GM23338 (cell line): ENCODE measurements around the gene ZNF280D. TPM values are rescaled to one million over a fixed set of nuclear protein-coding genes. Genes with fewer than 3 reads are reported as not detected.

Experiments
- ATAC-seq: fragments of 200-7000 bp; cut with Tn5 transposase; 3 replicates; pipeline ENCODE4 v1.9.1; 2020
- DNase-seq: peaks from one replicate; pipeline ENCODE4 v3.0.0-alpha.2; 2015; ENCODE audit warnings: low spot score
- H2AFZ ChIP-seq: fragments of 200-600 bp; sonication (generic); 2 replicates; pipeline ENCODE4 v1.8.0; 2016; ENCODE audit warnings: antibody characterized with exemption, mild to moderate bottlenecking, moderate library complexity
- H3F3A ChIP-seq: fragments of 200-600 bp; sonication (generic); replicated peaks from 2 replicates; pipeline ENCODE4 v1.8.0; 2017; ENCODE audit warnings: antibody characterized with exemption, mixed run types, low read depth
- H3K27ac ChIP-seq: fragments of 200-600 bp; sonication (generic); 2 replicates; pipeline ENCODE4 v1.6.1; 2016; ENCODE audit warnings: low read depth
- H3K27me3 ChIP-seq: fragments of 200-600 bp; sonication (generic); 2 replicates; pipeline ENCODE4 v1.8.0; 2016; ENCODE audit warnings: mild to moderate bottlenecking, mixed run types, moderate library complexity; ENCODE audit not compliant: insufficient read depth
- H3K36me3 ChIP-seq: fragments of 200-600 bp; sonication (generic); 2 replicates; pipeline ENCODE4 v1.8.0; 2016; ENCODE audit warnings: mild to moderate bottlenecking; ENCODE audit not compliant: insufficient read depth
- H3K4me1 ChIP-seq: fragments of 200-600 bp; sonication (generic); 2 replicates; pipeline ENCODE4 v1.8.0; 2016; ENCODE audit warnings: mild to moderate bottlenecking, moderate library complexity; ENCODE audit not compliant: insufficient read depth
- H3K4me2 ChIP-seq: fragments of 200-600 bp; sonication (generic); 2 replicates; pipeline ENCODE4 v1.7.1; 2017; ENCODE audit warnings: mixed run types
- H3K4me3 ChIP-seq: fragments of 200-600 bp; sonication (generic); 2 replicates; pipeline ENCODE4 v1.6.1; 2016; ENCODE audit warnings: mixed run types
- H3K79me2 ChIP-seq: fragments of 200-600 bp; sonication (generic); replicated peaks from 2 replicates; pipeline ENCODE4 v1.8.0; 2017; ENCODE audit warnings: mild to moderate bottlenecking; ENCODE audit not compliant: insufficient read depth
- H3K9me2 ChIP-seq: fragments of 200-600 bp; sonication (generic); 2 replicates; pipeline ENCODE4 v1.8.0; 2017; ENCODE audit not compliant: insufficient read depth
- H4K20me1 ChIP-seq: fragments of 200-600 bp; sonication (generic); replicated peaks from 2 replicates; pipeline ENCODE4 v1.8.0; 2017; ENCODE audit warnings: mild to moderate bottlenecking; ENCODE audit not compliant: insufficient read depth
- H3K27ac Mint-ChIP-seq: 2 replicates; pipeline ENCODE4 v1.8.0; 2020; ENCODE audit warnings: inconsistent platforms, mild to moderate bottlenecking, moderate library complexity, mixed read lengths
- H3K27me3 Mint-ChIP-seq: 3 replicates; pipeline ENCODE4 v1.8.0; 2022; ENCODE audit warnings: low read depth, mild to moderate bottlenecking, moderate library complexity, mixed read lengths, inconsistent platforms; ENCODE audit not compliant: insufficient read depth, poor library complexity
- H3K36me3 Mint-ChIP-seq: 3 replicates; pipeline ENCODE4 v1.8.0; 2021; ENCODE audit warnings: low read depth, mild to moderate bottlenecking, inconsistent platforms, moderate library complexity, mixed read lengths
- H3K4me1 Mint-ChIP-seq: 3 replicates; pipeline ENCODE4 v1.8.0; 2020; ENCODE audit warnings: mild to moderate bottlenecking, inconsistent platforms, mixed read lengths
- H3K4me3 Mint-ChIP-seq: 3 replicates; pipeline ENCODE4 v1.8.0; 2021; ENCODE audit warnings: moderate library complexity, mild to moderate bottlenecking, inconsistent platforms, mixed read lengths
- H3K9me3 Mint-ChIP-seq: 3 replicates; pipeline ENCODE4 v1.8.0; 2020; ENCODE audit warnings: moderate library complexity, mild to moderate bottlenecking, inconsistent platforms, mixed read lengths
- CREB1 ChIP-seq: fragments of 250-450 bp; sonication (Bioruptor Pico); IDR thresholded peaks from 2 replicates; pipeline ENCODE4 v1.5.0; 2020; ENCODE audit warnings: low read depth, mild to moderate bottlenecking, moderate library complexity
- ETS1 ChIP-seq: IDR thresholded peaks from 2 replicates; pipeline ENCODE4 v1.6.1; 2016; ENCODE audit warnings: antibody characterized with exemption
- EZH2 ChIP-seq: fragments of 200-600 bp; sonication (generic); IDR thresholded peaks from one replicate; pipeline ENCODE4 v1.8.0; 2017; ENCODE audit warnings: antibody characterized with exemption, mild to moderate bottlenecking, low read depth; ENCODE audit not compliant: unreplicated experiment
- EZH2phosphoT487 ChIP-seq: fragments of 200-600 bp; sonication (generic); IDR thresholded peaks from one replicate; pipeline ENCODE4 v1.8.1; 2018; ENCODE audit warnings: antibody characterized with exemption; ENCODE audit not compliant: unreplicated experiment
- JUNB ChIP-seq: IDR thresholded peaks from one replicate; pipeline ENCODE4 v1.6.1; 2016; ENCODE audit warnings: antibody characterized with exemption; ENCODE audit not compliant: unreplicated experiment
- NANOG ChIP-seq: IDR thresholded peaks from 2 replicates; pipeline ENCODE4 v1.6.1; 2016; ENCODE audit warnings: antibody characterized with exemption, borderline replicate concordance
- POLR2AphosphoS5 ChIP-seq: IDR thresholded peaks from 2 replicates; pipeline ENCODE4 v1.6.1; 2016; ENCODE audit warnings: antibody characterized with exemption, low read depth
- STAT1 ChIP-seq: IDR thresholded peaks from one replicate; pipeline ENCODE4 v1.6.1; 2016; ENCODE audit warnings: antibody characterized with exemption; ENCODE audit not compliant: unreplicated experiment
- ZNF114 ChIP-seq: fragments of 250-450 bp; sonication (Bioruptor Pico); IDR thresholded peaks from 2 replicates; pipeline ENCODE4 v1.5.0; 2020; ENCODE audit warnings: mild to moderate bottlenecking, moderate library complexity
- ZNF331 ChIP-seq: fragments of 250-450 bp; sonication (Bioruptor Pico); IDR thresholded peaks from 2 replicates; pipeline ENCODE4 v1.5.0; 2020; ENCODE audit warnings: low read depth, mild to moderate bottlenecking, moderate library complexity
- ZNF462 ChIP-seq: fragments of 250-450 bp; sonication (Bioruptor Pico); IDR thresholded peaks from 2 replicates; pipeline ENCODE4 v1.5.0; 2020; ENCODE audit warnings: mild to moderate bottlenecking, moderate library complexity
- polyA plus RNA-seq: library from polyadenylated mRNA; unstranded; fragments of >200 nt; fragmentation: Nextera tagmentation; extraction: Ambion mirVana; gene quantifications from 2 replicates; pipeline ENCODE4 v1.2.1, GENCODE V29; 2016
- total RNA-seq: library from RNA; depleted of rRNA; stranded (reverse); fragments of >200 nt; shearing (Covaris generic); gene quantifications from 2 replicates; pipeline ENCODE4 v1.2.3, GENCODE V29; 2014
- TF ChIP-seq, protein P1 (sequence below): IDR thresholded peaks from one replicate; pipeline ENCODE4 v1.6.1; 2018; ENCODE audit warnings: antibody characterized with exemption; ENCODE audit not compliant: unreplicated experiment
- TF ChIP-seq, protein P2 (sequence below), 2 experiments: fragments of 200-600 bp in 1 of 2; sonication (generic) in 1 of 2; conservative IDR thresholded peaks; 2 replicates each; pipeline versions ENCODE4 v1.5.1 to v1.6.1; 2016 to 2017; ENCODE audit warnings: antibody characterized with exemption in 2 of 2, low read depth in 2 of 2, mild to moderate bottlenecking in 2 of 2, moderate library complexity in 1 of 2

The ZNF280D gene
- total and polyA plus RNA-seq, 2 experiments from 2014 or later = 23.3 to 32.5 TPM

- Histone ChIP-seq H3K27ac (no peak overlapping the region), H4K20me1 (no peaks in the 10 kb centered on the region), H3K4me3 (no peak overlapping the region), H3K79me2 (no peaks in the 10 kb centered on the region), H3K9me2 (no peaks in the 10 kb centered on the region), H3K4me2 (no peak overlapping the region), H3K27me3 (no peaks in the 10 kb centered on the region), H3K36me3 (no peaks in the 10 kb centered on the region), H2AFZ (no peak overlapping the region), H3F3A (no peaks in the 10 kb centered on the region), H3K4me1 (peaks cover 13% of the 10 kb centered on the region)
- Mint-ChIP-seq H3K27me3 (no peaks in the 10 kb centered on the region), H3K36me3 (no peaks in the 10 kb centered on the region), H3K27ac (no peak overlapping the region), H3K9me3 (no peaks in the 10 kb centered on the region), H3K4me3 (no peak overlapping the region), H3K4me1 (peaks cover 15% of the 10 kb centered on the region; the same call in 2 of the 3 replicates)
- TF ChIP-seq ZNF462 (no peak), STAT1 (no peak), EZH2 (no peak), ZNF114 (no peak), CREB1 (no peak), ETS1 (no peak), POLR2AphosphoS5 (no peak), JUNB (no peak), ZNF331 (no peak), EZH2phosphoT487 (no peak), NANOG (no peak)
- TF ChIP-seq, protein P1, sequence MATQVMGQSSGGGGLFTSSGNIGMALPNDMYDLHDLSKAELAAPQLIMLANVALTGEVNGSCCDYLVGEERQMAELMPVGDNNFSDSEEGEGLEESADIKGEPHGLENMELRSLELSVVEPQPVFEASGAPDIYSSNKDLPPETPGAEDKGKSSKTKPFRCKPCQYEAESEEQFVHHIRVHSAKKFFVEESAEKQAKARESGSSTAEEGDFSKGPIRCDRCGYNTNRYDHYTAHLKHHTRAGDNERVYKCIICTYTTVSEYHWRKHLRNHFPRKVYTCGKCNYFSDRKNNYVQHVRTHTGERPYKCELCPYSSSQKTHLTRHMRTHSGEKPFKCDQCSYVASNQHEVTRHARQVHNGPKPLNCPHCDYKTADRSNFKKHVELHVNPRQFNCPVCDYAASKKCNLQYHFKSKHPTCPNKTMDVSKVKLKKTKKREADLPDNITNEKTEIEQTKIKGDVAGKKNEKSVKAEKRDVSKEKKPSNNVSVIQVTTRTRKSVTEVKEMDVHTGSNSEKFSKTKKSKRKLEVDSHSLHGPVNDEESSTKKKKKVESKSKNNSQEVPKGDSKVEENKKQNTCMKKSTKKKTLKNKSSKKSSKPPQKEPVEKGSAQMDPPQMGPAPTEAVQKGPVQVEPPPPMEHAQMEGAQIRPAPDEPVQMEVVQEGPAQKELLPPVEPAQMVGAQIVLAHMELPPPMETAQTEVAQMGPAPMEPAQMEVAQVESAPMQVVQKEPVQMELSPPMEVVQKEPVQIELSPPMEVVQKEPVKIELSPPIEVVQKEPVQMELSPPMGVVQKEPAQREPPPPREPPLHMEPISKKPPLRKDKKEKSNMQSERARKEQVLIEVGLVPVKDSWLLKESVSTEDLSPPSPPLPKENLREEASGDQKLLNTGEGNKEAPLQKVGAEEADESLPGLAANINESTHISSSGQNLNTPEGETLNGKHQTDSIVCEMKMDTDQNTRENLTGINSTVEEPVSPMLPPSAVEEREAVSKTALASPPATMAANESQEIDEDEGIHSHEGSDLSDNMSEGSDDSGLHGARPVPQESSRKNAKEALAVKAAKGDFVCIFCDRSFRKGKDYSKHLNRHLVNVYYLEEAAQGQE = no peak
- TF ChIP-seq, protein P2, sequence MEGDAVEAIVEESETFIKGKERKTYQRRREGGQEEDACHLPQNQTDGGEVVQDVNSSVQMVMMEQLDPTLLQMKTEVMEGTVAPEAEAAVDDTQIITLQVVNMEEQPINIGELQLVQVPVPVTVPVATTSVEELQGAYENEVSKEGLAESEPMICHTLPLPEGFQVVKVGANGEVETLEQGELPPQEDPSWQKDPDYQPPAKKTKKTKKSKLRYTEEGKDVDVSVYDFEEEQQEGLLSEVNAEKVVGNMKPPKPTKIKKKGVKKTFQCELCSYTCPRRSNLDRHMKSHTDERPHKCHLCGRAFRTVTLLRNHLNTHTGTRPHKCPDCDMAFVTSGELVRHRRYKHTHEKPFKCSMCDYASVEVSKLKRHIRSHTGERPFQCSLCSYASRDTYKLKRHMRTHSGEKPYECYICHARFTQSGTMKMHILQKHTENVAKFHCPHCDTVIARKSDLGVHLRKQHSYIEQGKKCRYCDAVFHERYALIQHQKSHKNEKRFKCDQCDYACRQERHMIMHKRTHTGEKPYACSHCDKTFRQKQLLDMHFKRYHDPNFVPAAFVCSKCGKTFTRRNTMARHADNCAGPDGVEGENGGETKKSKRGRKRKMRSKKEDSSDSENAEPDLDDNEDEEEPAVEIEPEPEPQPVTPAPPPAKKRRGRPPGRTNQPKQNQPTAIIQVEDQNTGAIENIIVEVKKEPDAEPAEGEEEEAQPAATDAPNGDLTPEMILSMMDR (conservative IDR thresholded peaks at IDR 0.05; ENCODE audit: low read depth in 2 of 2) = no peak
- no peak for DNase-seq
- no peak for ATAC-seq
These were observed 92.8 kb downstream of the ZNF280D start for GRCh38 chr15:56640549-56640948.
